ENCODE data around the gene MB.
A peak's percentile ranks its signal among the peaks of the same experiment; 100 is the strongest.

MB gene

DNA sequence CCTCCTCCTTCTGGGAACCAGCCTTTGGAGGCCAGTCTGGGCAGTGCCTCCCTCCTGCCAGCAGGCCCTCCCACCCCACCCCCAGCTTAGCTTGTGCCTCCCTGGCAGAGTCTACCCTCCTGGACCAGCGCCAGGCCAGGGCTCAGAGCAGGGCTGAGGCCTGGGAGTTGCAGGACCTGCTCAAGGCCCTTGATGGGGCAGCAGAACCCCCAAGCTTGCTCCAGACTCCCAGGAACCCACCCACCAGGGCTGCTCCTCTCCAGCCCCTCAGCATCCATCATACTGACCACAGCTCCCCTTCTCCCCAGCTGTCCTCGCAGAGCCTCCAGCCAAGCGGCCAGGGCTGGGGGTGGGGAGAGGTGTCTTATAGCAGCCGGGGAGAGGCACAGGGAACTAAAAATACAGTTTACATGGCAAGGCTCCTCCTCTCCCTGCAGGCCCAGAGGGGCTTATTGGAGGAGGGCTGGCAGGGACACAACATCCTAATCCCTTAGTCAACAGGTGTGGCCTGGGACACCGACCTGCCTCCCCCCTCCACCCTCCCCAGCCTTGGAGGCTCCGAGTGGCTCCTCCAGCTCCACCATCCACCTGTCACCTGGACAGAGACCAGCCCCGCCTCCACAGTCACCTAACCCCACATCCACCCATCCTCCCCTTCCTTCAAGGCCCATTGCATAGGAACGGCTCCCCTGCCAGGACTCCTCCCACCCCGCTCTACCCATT, 5.2 kb upstream of the MB start:
- peak overlapping the region; percentile 99 for H3K27ac ChIP-seq

DNA sequence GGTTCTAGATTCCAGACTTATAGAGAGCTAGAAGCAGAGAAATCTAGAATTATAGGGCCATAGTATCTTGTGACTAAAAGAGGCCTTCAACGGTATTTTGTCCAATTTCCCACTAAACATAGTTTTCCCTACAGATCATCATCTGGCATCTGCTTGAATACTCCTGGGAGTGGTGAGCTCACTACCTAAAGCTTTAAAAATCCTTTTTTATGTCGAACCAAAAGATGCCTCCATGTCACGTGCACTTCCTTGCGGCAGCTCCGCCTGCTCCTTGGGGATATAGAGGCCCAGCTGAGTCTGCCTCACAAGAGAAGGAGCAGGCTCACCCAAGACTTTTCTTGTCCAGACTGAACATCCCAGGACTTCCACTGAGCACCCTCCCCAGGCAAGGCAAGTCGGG, 4.3 kb upstream of the MB start:
- peak overlapping the region; percentile 99 for H3K27ac ChIP-seq
- TF ChIP-seq, protein P1, sequence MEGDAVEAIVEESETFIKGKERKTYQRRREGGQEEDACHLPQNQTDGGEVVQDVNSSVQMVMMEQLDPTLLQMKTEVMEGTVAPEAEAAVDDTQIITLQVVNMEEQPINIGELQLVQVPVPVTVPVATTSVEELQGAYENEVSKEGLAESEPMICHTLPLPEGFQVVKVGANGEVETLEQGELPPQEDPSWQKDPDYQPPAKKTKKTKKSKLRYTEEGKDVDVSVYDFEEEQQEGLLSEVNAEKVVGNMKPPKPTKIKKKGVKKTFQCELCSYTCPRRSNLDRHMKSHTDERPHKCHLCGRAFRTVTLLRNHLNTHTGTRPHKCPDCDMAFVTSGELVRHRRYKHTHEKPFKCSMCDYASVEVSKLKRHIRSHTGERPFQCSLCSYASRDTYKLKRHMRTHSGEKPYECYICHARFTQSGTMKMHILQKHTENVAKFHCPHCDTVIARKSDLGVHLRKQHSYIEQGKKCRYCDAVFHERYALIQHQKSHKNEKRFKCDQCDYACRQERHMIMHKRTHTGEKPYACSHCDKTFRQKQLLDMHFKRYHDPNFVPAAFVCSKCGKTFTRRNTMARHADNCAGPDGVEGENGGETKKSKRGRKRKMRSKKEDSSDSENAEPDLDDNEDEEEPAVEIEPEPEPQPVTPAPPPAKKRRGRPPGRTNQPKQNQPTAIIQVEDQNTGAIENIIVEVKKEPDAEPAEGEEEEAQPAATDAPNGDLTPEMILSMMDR (IDR thresholded peaks at IDR 0.05), result no peak
- TF ChIP-seq ZFX (IDR thresholded peaks at IDR 0.05; ENCODE audit: borderline replicate concordance), result no peak

More for the DNA sequence above, 5.2 kb upstream of the MB start:
- TF ChIP-seq ZFX (IDR thresholded peaks at IDR 0.05; ENCODE audit: borderline replicate concordance), result no peak
- TF ChIP-seq, protein P1 (IDR thresholded peaks at IDR 0.05), result no peak

DNA sequence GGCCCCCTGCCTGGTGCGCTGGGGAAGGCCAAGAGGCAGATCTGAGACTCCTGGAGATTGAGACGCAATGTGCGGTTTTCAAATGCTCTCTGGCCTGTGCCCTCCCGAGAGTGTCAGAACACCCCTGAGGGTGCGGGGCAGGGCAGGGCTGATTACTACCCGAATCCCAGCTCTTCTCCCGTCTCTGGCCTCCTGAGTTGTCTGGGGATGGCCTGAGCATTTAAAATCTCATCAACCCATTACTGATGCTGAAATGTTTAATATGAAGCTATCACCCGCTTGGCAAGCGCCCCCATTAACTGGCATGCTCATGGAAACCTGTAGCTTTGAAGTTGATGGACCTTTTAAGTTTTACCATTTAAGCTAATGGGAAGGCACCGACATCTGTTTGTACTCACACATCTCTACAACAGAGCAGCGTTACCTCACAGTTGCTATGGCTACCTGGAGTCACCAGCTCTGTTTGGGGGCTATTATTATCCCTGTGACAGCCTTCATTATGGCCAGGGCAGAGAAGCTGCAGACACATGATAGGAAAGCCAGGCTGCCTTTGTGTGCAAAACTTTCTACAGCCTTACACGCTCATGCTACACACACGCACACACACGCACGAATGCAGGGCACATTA, 3.6 kb upstream of the MB start:
- TF ChIP-seq, protein P1 (IDR thresholded peaks at IDR 0.05), result no peak
- no peak for TF ChIP-seq ZFX (IDR thresholded peaks at IDR 0.05; ENCODE audit: borderline replicate concordance)
- peak overlapping the region; percentile 99 for H3K27ac ChIP-seq

DNA sequence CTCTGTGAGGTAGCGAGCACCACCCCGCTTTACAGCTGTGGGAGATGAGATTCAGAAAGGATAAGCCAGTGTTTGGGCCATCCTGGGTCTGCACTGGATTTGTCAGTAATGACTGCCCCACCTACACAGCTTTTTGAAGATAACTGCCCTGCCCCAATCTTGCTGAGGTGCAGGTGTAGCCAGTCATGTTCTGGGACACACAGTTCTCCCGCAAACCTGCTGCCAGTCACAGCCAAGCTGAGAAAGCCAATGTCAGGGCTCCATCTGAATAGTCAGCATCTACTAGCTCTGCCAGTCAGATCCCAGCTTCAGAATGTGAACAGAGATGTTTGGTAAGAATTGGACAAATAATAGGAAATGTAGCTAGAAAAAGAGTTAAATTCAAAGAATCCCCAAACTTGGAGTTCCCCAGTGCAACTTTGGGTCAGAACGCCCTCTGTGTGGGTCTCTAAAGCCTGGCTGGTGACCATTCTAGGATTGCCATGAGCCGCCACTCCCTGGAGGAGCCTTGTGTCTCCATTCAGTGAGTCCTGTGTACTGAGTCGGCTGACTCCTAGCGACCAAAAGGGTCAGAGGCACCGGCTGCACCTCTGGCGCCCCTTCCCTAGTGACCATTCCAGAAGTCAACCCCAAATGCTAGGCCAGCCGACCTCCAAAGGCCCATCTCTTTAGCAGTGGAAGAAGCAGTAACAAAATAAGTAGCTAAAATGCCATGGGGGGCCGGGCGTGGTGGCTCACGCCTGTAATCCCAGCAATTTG, 2.4 kb upstream of the MB start:
- no peak for TF ChIP-seq ZFX (IDR thresholded peaks at IDR 0.05; ENCODE audit: borderline replicate concordance)
- TF ChIP-seq, protein P1 (IDR thresholded peaks at IDR 0.05), result no peak

DNA sequence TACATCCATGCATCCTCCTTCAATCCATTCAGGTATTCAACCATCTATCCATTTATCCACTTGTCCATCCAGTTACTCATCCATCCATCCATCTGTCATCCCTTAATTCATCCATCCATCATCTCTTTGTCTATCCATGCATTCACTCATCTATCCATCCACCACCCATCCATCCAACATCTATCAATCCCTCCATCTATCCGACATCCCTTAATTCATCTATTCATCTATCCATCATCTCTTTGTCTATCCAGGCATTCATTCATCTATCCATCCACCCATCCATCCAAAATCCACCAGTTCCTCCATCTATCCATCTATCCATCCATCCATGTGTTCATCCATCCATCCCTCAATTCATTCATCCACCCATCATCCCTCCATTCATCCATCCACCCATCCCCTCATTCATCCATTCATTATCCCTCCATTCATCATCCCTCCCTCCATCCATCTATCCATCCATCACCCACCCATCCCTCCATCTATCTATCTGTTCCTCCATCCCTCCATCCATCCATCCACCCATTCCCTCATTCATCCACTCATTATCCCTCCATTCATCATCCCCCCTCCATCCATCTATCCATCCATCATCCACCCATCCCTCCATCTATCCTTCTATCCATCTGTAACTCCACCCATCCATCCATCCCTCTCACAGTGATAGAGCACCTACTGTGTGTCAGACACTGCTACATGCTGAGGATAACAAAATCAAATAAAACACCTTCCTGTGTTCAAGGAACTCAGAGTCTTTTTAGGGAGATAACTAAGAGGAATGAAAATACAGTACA, 1.5 kb upstream of the MB start:
- peak overlapping the region; percentile 43 for H3K27ac ChIP-seq
- TF ChIP-seq, protein P1 (IDR thresholded peaks at IDR 0.05), result no peak
- TF ChIP-seq ZFX (IDR thresholded peaks at IDR 0.05; ENCODE audit: borderline replicate concordance), result no peak

More for the DNA sequence above, 2.4 kb upstream of the MB start:
- H3K27ac ChIP-seq, result peak overlapping the region; percentile 43

DNA sequence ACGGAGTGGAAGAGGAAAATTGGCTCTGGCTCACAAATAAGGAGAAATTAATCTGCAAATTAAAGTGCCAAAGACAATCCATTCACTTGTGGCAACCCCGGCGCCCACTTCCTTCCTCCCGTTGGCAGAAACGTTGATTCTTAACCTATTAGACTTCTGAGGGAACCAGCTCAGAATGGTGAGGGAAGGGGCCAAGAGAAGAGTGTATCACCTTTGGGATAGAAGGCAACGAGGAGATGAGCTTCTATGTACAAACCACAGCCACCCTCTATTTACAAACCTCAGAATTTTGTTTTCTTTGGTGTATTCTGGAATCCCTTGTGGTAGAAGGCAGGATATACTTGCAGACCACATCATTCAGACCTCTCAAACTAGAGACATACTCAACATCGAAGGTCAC, 1.1 kb downstream of the MB start:
- H3K27ac ChIP-seq, result no peak overlapping the region
- TF ChIP-seq, protein P1 (IDR thresholded peaks at IDR 0.05), result no peak
- no peak for TF ChIP-seq ZFX (IDR thresholded peaks at IDR 0.05; ENCODE audit: borderline replicate concordance)
